H1 (cell line): ENCODE measurements around the gene INPP4A. TPM values are rescaled to one million over a fixed set of nuclear protein-coding genes. Genes with fewer than 3 reads are reported as not detected.

Source experiments
- HDAC2 ChIP-seq, 2 experiments: fragments of 300-600 bp in 1 of 2; sonication (generic) in 1 of 2; IDR thresholded peaks; 2 replicates each; pipeline ENCODE4 v1.6.1; 2011 to 2012; ENCODE audit warnings: low read depth in 2 of 2, low read length in 2 of 2, mild to moderate bottlenecking in 2 of 2, moderate library complexity in 2 of 2, borderline replicate concordance in 1 of 2, inconsistent platforms in 1 of 2
- polyA plus RNA-seq, 7 experiments: library from polyadenylated mRNA; depleted of rRNA in 3 of 7; stranded (reverse) in 5 of 7; unstranded in 2 of 7; fragments of >200 nt in 5 of 7; fragments of 200-250 nt in 2 of 7; gene quantifications; 1 replicate in 5 of 7; 2 replicates in 1 of 7; 4 replicates in 1 of 7; pipeline versions ENCODE4 v1.2.1 to v1.2.3, GENCODE V29; 2011 to 2013; ENCODE audit warnings: missing spikeins in 2 of 7, mixed read lengths in 2 of 7
- total RNA-seq: library from RNA; stranded (reverse); fragmentation: NEBNext Ultra II Directional; extraction: Animal tissue kit (Norgen Biotek cat#: 25700); gene quantifications from 2 replicates; pipeline ENCODE4 v1.2.1, GENCODE V29; 2021

INPP4A gene
- total and polyA plus RNA-seq, 2 of the 8 experiments (the other 6 are each of a cell fraction or from before 2014, with no cell fraction given) = 25.6 to 34.3 TPM

DNA sequence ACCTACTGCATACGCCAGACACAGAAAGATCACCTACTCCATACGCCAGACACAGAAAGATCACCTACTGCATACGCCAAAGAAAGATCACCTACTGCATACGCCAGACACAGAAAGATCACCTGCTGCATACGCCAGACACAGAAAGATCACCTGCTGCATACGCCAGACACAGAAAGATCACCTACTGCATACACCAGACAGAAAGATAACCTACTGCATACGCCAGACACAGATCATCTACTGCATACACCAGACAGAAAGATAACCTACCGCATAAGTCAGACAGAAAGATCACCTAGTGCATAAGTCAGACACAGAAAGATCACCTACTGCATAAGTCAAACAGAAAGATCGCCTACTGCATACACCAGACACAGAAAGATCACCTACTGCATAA lies 137.9 kb downstream of the INPP4A start (continued):
- no peak for TF ChIP-seq HDAC2 (IDR thresholded peaks at IDR 0.05; ENCODE audit: borderline replicate concordance in 1 of 2, low read depth in 2 of 2, low read length in 2 of 2)
